ENCODE data around the gene CLDN25.
"Not testable (repeated sequence)": the region's sequence is repeated elsewhere in the genome, so short reads cannot be mapped to it uniquely, and the experiment has no call there.

CLDN25 gene

DNA sequence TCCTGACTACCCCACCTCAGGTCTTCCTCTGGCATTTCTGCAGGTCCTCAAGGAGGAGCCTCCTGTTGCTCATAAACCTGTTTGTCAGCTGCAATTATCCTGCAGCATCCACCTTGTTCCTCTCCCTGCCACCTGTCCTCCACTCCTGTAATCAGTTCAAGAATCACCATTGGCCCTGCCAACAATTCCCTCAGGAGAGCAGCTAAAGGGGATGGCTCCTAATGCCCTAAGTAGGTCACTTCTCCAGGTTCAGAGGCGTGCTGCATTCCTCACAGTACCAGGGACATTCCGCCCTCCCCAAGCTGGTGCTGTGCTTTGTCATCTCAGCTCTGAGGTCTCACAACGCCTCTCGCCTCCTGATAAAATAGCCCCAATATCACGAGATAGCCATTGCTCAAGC is 2.1 kb downstream of the CLDN25 start:
- H3K27ac ChIP-seq = no peak overlapping the region
- TF ChIP-seq CTCF (IDR thresholded peaks at IDR 0.05) (no peak), ZFX (IDR thresholded peaks at IDR 0.05; ENCODE audit: borderline replicate concordance) (no peak)

DNA sequence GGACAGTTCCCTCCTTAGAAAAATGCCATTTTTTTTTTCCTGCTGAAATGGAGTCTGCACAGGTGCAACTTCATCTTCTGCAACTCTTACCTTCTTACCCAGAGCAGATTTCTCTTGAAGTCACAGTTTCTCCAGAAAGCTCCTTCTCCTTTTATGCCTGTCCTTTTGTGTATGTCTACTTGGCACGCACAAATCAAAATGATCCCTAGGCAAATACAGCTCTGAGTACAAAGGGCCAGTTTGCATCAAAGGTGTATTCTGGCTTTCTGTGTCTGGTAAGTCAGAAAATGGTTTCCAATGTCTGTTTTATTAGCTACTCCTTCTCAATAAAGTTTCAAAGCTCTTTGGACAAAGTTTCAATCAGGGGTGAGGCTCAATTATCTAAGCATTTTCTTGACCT is 2.5 kb downstream of the CLDN25 start:
- H3K27ac ChIP-seq = no peak overlapping the region
- no peak for TF ChIP-seq ZFX (IDR thresholded peaks at IDR 0.05; ENCODE audit: borderline replicate concordance)
- TF ChIP-seq CTCF (IDR thresholded peaks at IDR 0.05) = no peak

DNA sequence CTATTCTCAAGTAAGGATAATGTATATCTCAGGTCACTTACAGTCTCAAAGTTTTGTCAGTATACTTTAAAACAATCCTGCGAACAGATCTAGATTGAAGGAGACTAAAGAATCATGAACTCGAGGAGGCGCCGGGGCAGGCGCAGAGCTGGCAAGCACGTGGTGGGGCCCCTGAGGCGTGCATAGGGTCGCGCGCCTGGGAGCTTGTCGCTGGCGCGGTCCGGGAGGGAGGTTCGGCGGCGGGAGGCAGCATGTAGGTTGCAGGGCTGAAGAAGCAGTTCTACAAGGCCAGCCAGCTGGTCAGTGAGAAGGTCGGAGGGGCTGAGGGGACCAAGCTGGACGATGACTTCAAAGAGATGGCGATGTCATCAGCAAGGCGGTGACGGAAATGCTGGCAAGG is 9.4 kb downstream of the CLDN25 start:
- not testable (repeated sequence) for H3K27ac ChIP-seq

DNA sequence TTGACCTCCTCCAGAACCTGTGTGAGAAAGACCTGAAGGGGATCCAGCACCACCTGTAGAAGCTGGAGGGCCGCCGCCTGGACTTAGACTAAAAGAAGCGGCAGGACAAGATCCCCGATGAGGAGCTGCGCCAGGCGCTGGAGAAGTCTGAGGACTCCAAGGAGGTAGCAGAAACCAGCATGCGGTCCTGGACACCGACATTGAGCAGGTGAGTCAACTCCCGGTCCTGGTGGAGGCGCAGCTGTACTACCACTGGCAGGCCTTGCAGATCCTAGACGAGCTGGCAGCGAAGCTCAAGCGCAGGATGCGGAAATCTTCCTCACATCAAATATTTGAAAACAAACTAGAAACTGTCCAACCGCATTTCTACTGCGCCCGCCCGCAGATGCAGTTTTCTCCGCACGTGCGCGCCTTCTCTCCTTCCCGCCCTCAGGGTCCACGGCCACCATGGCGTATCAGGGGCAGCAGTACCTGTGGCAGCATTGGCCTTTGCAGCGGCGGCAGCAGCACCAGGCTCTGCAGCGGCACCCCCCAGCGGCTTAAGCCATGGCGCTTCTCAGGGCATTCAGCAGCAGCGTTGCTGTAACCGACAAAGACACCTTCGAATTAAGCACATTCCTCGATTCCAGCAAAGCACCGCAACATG is 10.2 kb downstream of the CLDN25 start:
- no peak overlapping the region for H3K27ac ChIP-seq
- TF ChIP-seq CTCF (IDR thresholded peaks at IDR 0.05) (peak; percentile 26; the same call in 1 of the 2 replicates), ZFX (IDR thresholded peaks at IDR 0.05; ENCODE audit: borderline replicate concordance) (no peak)

DNA sequence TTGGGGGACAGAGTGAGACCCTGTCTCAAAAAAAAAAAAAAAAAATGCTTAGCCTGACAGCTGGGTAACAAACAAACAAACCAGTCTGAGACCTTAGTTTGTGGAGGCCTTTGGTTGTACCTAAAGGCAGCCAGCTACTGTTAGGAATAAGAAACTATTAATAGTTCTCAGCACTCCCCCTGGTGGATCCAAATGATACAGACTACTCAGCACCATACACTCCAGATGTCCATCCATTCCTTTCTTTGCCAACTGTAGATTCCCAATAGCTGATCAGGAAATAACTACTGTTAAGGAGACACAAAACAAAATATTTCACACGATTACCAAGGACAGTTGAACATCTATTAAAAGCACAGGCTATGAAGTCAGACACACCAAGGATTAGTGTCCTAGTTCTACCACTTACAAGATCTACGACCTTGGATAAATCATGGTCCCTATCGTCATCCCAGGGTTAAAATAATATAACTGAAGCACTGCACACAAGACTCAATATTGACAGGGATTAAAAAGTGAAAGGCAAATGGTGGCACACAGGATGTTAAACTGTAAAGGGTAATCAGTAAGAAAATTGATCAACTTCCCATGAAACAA is 17.2 kb downstream of the CLDN25 start:
- no peak for TF ChIP-seq ZFX (IDR thresholded peaks at IDR 0.05; ENCODE audit: borderline replicate concordance)
- peak; percentile 83 for TF ChIP-seq CTCF (IDR thresholded peaks at IDR 0.05)
- no peak overlapping the region for H3K27ac ChIP-seq

GRCh38 chr11:113802621-113803020 is 23.0 kb downstream of the CLDN25 start:
- H3K27ac ChIP-seq = no peak overlapping the region
- TF ChIP-seq CTCF (IDR thresholded peaks at IDR 0.05) = no peak
- TF ChIP-seq ZFX (IDR thresholded peaks at IDR 0.05; ENCODE audit: borderline replicate concordance) = no peak

DNA sequence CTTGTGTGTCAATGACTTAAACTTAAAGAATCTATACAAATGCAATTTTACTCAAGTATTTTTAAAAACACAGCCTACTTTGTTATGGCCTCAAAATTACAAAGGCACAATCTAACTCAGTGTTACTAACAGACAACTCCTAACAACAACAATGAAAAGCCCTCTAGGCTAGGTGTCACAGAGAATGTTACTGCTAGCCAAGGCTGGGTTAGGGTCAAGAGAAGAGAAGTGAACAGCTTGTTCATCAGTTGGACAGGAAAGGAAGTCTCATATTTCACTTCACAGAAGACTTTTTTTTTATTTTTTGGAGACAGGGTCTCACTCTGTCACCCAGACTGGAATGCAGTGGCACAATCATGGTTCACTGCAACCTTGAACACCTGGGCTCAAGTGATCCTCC is 26.0 kb downstream of the CLDN25 start:
- H3K27ac ChIP-seq = no peak overlapping the region
- no peak for TF ChIP-seq CTCF (IDR thresholded peaks at IDR 0.05)

- no peak for TF ChIP-seq ZFX (IDR thresholded peaks at IDR 0.05; ENCODE audit: borderline replicate concordance)
- peak; percentile 72 for TF ChIP-seq CTCF (IDR thresholded peaks at IDR 0.05)
- no peak overlapping the region for H3K27ac ChIP-seq
Measured at GRCh38 chr11:113806406-113806805, 26.8 kb downstream of the CLDN25 start.

Measured in 22Rv1 (cell line).